RWPE1 (cell line): ENCODE measurements around the gene TCF4.

Experiments used
- CTCF ChIA-PET: fragments of 350-600 bp; sonication (Branson Sonifier 250); formaldehyde crosslinking; extraction: SDS; loops from one replicate; lab custom pipeline; 2021; lab: Yijun Ruan, JAX
- POLR2A ChIA-PET: fragments of 400-600 bp; formaldehyde crosslinking; extraction: SDS; loops from one replicate; lab custom pipeline; 2020; ENCODE audit warnings: antibody characterized with exemption; ENCODE audit not compliant: low non-redundant PET; lab: Yijun Ruan, JAX
- DNase-seq: peaks from one replicate; pipeline ENCODE4 v3.0.0; 2012; ENCODE audit warnings: low spot score
- H3K27ac ChIP-seq: fragments of 450-650 bp; 2 replicates; pipeline ENCODE4 v1.5.1; 2017
- CTCF ChIP-seq: fragments of 450-650 bp; conservative IDR thresholded peaks from 2 replicates; pipeline ENCODE4 v1.5.1; 2017; ENCODE audit warnings: low read depth, mild to moderate bottlenecking

The TCF4 gene

GRCh38 chr18:55317864-55318263, 270.1 kb downstream of the TCF4 start:
- TF ChIP-seq CTCF = no peak
- POLR2A ChIA-PET = no interaction called here
- CTCF ChIA-PET = no interaction called here
- DNase-seq = no peak
- no peak overlapping the region for H3K27ac ChIP-seq

DNA sequence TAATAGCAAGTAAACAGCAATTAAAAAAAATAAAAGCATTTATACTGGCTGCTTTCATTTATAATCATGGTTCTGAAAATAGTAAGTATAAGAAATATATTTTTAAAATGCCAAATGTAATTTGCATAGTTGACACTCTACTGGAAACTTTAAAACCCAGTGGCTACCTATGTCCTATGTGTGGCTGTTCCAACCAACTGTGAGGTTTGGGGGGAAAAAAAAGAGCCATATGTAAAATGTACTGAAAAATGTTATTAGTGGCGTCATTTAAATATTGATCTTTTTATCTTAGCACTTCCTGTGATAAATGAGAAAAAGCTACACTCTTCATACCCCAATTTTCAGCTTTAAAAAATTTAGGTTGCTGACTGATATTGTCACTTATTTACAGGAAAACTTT, 270.7 kb downstream of the TCF4 start:
- ChIA-PET POLR2A (no interaction called here), CTCF (no interaction called here)
- DNase-seq = no peak
- no peak overlapping the region for H3K27ac ChIP-seq
- no peak for TF ChIP-seq CTCF

DNA sequence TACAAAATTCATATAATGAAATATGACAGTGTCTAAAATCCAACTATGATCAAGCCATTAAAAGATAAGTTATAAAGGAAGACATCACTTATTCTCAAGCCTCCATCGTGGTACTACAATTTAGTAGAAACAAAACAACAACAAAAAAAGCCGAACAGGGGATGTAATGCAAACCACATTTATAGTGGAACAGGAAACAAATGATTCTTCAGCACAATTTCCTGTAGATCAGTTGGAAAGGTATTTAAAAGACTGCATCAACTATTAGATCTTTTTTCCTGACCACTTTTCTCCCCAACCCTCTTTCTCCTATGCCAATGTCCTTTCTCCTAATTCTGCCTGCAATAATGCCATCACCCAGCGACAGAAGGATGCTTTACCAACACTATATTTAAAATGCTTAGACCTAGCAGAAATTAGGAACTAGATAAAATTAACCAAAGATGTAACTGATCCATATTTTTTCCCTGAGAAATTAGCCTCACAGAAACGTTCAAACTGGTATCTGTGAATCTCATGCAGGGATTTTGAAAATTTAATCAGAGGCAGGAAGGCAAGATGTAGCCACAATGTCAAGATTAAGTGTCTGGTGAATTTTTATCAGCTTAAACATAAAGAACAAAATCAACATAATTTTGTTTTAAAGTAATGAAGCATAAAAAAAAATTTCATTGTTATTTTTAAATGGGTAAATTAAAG, 271.4 kb downstream of the TCF4 start:
- no peak overlapping the region for H3K27ac ChIP-seq
- CTCF ChIA-PET = interaction anchor here (0.6 kb wide), 1 partner anchor 9 kb away, joined by 5 read pairs; no protein-coding TSS in a partner anchor
- no peak for TF ChIP-seq CTCF
- POLR2A ChIA-PET = no interaction called here
- DNase-seq = no peak

GRCh38 chr18:55314615-55315237, 273.3 kb downstream of the TCF4 start:
- ChIA-PET CTCF (no interaction called here), POLR2A (no interaction called here)
- H3K27ac ChIP-seq = no peak overlapping the region
- no peak for TF ChIP-seq CTCF
- DNase-seq = no peak

- ChIA-PET POLR2A (no interaction called here), CTCF (no interaction called here)
- no peak for TF ChIP-seq CTCF
- no peak for DNase-seq
- no peak overlapping the region for H3K27ac ChIP-seq
Measured at GRCh38 chr18:55314031-55314430, 274.0 kb downstream of the TCF4 start.

DNA sequence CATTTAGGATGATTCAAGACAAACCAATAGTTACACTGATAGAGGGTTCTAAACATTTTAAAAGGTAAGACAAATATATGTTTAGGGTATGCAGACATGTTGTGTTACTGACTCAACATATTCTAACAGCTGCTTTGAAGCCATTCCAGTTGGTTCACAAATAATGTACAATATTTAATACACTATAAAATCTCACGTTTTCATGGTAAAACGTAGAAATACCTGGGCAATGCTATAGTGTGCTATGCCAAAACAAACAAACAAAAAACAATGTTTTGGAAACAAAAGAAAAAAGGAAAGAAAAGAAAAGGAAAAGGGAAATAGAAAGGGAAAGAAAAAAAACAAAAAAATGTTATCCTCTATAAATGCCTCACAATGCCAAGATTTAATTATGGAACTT, 277.1 kb downstream of the TCF4 start:
- TF ChIP-seq CTCF = no peak
- ChIA-PET POLR2A (no interaction called here), CTCF (no interaction called here)
- no peak overlapping the region for H3K27ac ChIP-seq
- DNase-seq = no peak
